H1 (cell line): ENCODE data around the gene TACC2. TPM values are rescaled to one million over a fixed set of nuclear protein-coding genes. Genes with fewer than 3 reads are reported as not detected.

Experiments used
- CTCF ChIA-PET: fragments of 300-600 bp; sonication (Branson Sonifier 250); formaldehyde crosslinking; loops from one replicate; lab custom pipeline; 2021; ENCODE audit not compliant: partially characterized antibody; lab: Charles Lee
- POLR2A ChIA-PET: fragments of 300-600 bp; sonication (Branson Sonifier 250); formaldehyde crosslinking; loops from one replicate; lab custom pipeline; 2021; ENCODE audit warnings: inconsistent platforms; ENCODE audit not compliant: partially characterized antibody; lab: Charles Lee
- DNase-seq, 2 experiments: peaks; one replicate each; pipeline versions ENCODE4 v3.0.0 to v3.0.0-alpha.2; 2010 to 2022; ENCODE audit warnings: low spot score in 2 of 2, low read depth in 1 of 2, mixed read lengths in 1 of 2
- FAIRE-seq: peaks from 2 replicates; lab custom pipeline; 2011; peaks lifted over from hg19 to GRCh38; lab: Jason Lieb, UNC
- H2AFZ ChIP-seq: 2 replicates; pipeline ENCODE4 v1.8.1; 2012; ENCODE audit warnings: low read length, inconsistent platforms
- H2AK5ac ChIP-seq: 2 replicates; pipeline ENCODE4 v1.6.1; 2013; ENCODE audit warnings: low read depth, low read length
- H2BK120ac ChIP-seq: replicated peaks from 2 replicates; pipeline ENCODE3; 2013; ENCODE audit warnings: low read depth, low read length, inconsistent platforms
- H2BK12ac ChIP-seq: 2 replicates; pipeline ENCODE4 v1.6.1; 2013; ENCODE audit warnings: low read depth, low read length
- H2BK15ac ChIP-seq: 2 replicates; pipeline ENCODE4 v1.6.1; 2013; ENCODE audit warnings: low read length
- H2BK20ac ChIP-seq: 2 replicates; pipeline ENCODE4 v1.6.1; 2013; ENCODE audit warnings: low read length
- H2BK5ac ChIP-seq: 2 replicates; pipeline ENCODE4 v1.6.1; 2013; ENCODE audit warnings: low read depth, low read length
- H3K14ac ChIP-seq: 2 replicates; pipeline ENCODE4 v1.6.1; 2013; ENCODE audit warnings: inconsistent platforms; ENCODE audit not compliant: insufficient read length
- H3K18ac ChIP-seq: 2 replicates; pipeline ENCODE4 v1.6.1; 2013; ENCODE audit warnings: low read length; ENCODE audit errors: extremely low read depth
- H3K23ac ChIP-seq: 2 replicates; pipeline ENCODE4 v1.6.1; 2013; ENCODE audit warnings: inconsistent platforms; ENCODE audit not compliant: insufficient read length
- H3K23me2 ChIP-seq: 2 replicates; pipeline ENCODE4 v1.6.1; 2013; ENCODE audit warnings: low read depth, low read length
- H3K27ac ChIP-seq: 2 replicates; pipeline ENCODE4 v1.6.1; 2011; ENCODE audit warnings: low read depth, low read length, inconsistent platforms
- H3K27me3 ChIP-seq, 4 experiments: replicated peaks in 1 of 4; 1 replicate in 1 of 4; 2 replicates in 3 of 4; pipeline versions ENCODE4 v1.6.1 to v1.8.1; 2011 to 2013; ENCODE audit warnings: low read length in 3 of 4, mild to moderate bottlenecking in 3 of 4, inconsistent platforms in 2 of 4, mixed read lengths in 2 of 4, moderate library complexity in 1 of 4; ENCODE audit not compliant: control insufficient read depth in 3 of 4, insufficient read depth in 3 of 4; ENCODE audit errors: extremely low read depth in 1 of 4
- H3K36me3 ChIP-seq, 4 experiments: 2 replicates each; pipeline versions ENCODE4 v1.6.1 to v1.8.1; 2011 to 2013; ENCODE audit warnings: mild to moderate bottlenecking in 4 of 4, low read length in 3 of 4, moderate library complexity in 2 of 4, control low read depth in 1 of 4, inconsistent platforms in 1 of 4; ENCODE audit not compliant: insufficient read depth in 4 of 4, control insufficient read depth in 2 of 4
- H3K4ac ChIP-seq: replicated peaks from 2 replicates; pipeline ENCODE3; 2013; ENCODE audit warnings: low read length, low read depth, mixed read lengths, inconsistent platforms; ENCODE audit not compliant: insufficient read length
- H3K4me1 ChIP-seq, 4 experiments: replicated peaks in 1 of 4; 1 replicate in 1 of 4; 2 replicates in 3 of 4; pipeline versions ENCODE4 v1.6.1 to v1.8.1; 2011 to 2013; ENCODE audit warnings: low read length in 3 of 4, inconsistent platforms in 2 of 4, mixed read lengths in 1 of 4; ENCODE audit not compliant: insufficient read depth in 4 of 4, control insufficient read depth in 3 of 4
- H3K4me2 ChIP-seq, 2 experiments: 2 replicates each; pipeline versions ENCODE4 v1.6.1 to v1.8.1; 2011 to 2013; ENCODE audit warnings: low read depth in 2 of 2, low read length in 2 of 2, control low read depth in 1 of 2, inconsistent platforms in 1 of 2, mild to moderate bottlenecking in 1 of 2; ENCODE audit not compliant: insufficient read depth in 1 of 2
- H3K4me3 ChIP-seq, 4 experiments: fragments of 200-600, 300-600 bp in 1 of 4; sonication (generic), shearing (Covaris generic), sonication (Bioruptor Twin) in 1 of 4; 2 replicates each; pipeline versions ENCODE4 v1.5.1 to v1.8.1; 2011 to 2016; ENCODE audit warnings: low read length in 4 of 4, low read depth in 3 of 4, control low read depth in 2 of 4, inconsistent platforms in 2 of 4, mild to moderate bottlenecking in 2 of 4, mixed read lengths in 1 of 4, moderate library complexity in 1 of 4; ENCODE audit not compliant: insufficient read depth in 2 of 4; ENCODE audit errors: extremely low read depth in 1 of 4
- H3K56ac ChIP-seq: replicated peaks from 2 replicates; pipeline ENCODE3; 2013; ENCODE audit warnings: low read depth, mild to moderate bottlenecking, mixed read lengths, low read length, inconsistent platforms; ENCODE audit not compliant: insufficient read length
- H3K79me1 ChIP-seq: 2 replicates; pipeline ENCODE4 v1.6.1; 2013; ENCODE audit warnings: low read depth, low read length, control low read depth
- H3K79me2 ChIP-seq, 2 experiments: 2 replicates each; pipeline versions ENCODE4 v1.6.1 to v1.8.1; 2012 to 2013; ENCODE audit warnings: low read length in 2 of 2, mild to moderate bottlenecking in 2 of 2, inconsistent platforms in 1 of 2; ENCODE audit not compliant: insufficient read depth in 2 of 2, control insufficient read depth in 1 of 2
- H3K9ac ChIP-seq, 4 experiments: replicated peaks in 1 of 4; 1 replicate in 1 of 4; 2 replicates in 3 of 4; pipeline versions ENCODE4 v1.6.1 to v1.8.1; 2011 to 2013; ENCODE audit warnings: low read depth in 3 of 4, low read length in 3 of 4, control low read depth in 2 of 4, mild to moderate bottlenecking in 2 of 4, moderate library complexity in 2 of 4, inconsistent platforms in 1 of 4; ENCODE audit errors: extremely low read depth in 1 of 4
- H3K9me3 ChIP-seq, 2 experiments: 2 replicates each; pipeline versions ENCODE4 v1.6.1 to v1.8.1; 2012 to 2013; ENCODE audit warnings: mild to moderate bottlenecking in 2 of 2, moderate library complexity in 2 of 2, control low read depth in 1 of 2, inconsistent platforms in 1 of 2, low read depth in 1 of 2, low read length in 1 of 2, mixed read lengths in 1 of 2; ENCODE audit not compliant: insufficient read depth in 2 of 2
- H4K20me1 ChIP-seq, 2 experiments: replicated peaks in 1 of 2; 2 replicates each; pipeline versions ENCODE3 to v1.8.1; 2011 to 2013; ENCODE audit warnings: inconsistent platforms in 2 of 2, low read length in 2 of 2, mild to moderate bottlenecking in 1 of 2; ENCODE audit not compliant: insufficient read depth in 2 of 2, control insufficient read depth in 1 of 2
- H4K5ac ChIP-seq: 2 replicates; pipeline ENCODE4 v1.6.1; 2013; ENCODE audit warnings: low read length, low read depth, mixed read lengths, inconsistent platforms; ENCODE audit not compliant: insufficient read length
- H4K8ac ChIP-seq: 2 replicates; pipeline ENCODE4 v1.8.0; 2013; ENCODE audit warnings: mild to moderate bottlenecking, moderate library complexity, low read length, inconsistent platforms; ENCODE audit not compliant: insufficient read depth; ENCODE audit errors: extremely low read depth
- H4K91ac ChIP-seq: replicated peaks from 2 replicates; pipeline ENCODE3; 2013; ENCODE audit warnings: low read length, mixed read lengths, inconsistent platforms; ENCODE audit not compliant: insufficient read length
- ATF2 ChIP-seq: IDR thresholded peaks from 2 replicates; pipeline ENCODE4 v1.6.1; 2012; ENCODE audit warnings: low read length, inconsistent platforms
- CBX5 ChIP-seq: fragments of 300-800, 300-1000 bp; sonication (generic); IDR thresholded peaks from 2 replicates; pipeline ENCODE4 v1.7.1; 2016; ENCODE audit warnings: antibody characterized with exemption, low read length, low read depth
- CTCF ChIP-seq, 3 experiments: IDR thresholded peaks; 1 replicate in 2 of 3; 2 replicates in 1 of 3; pipeline versions ENCODE4 v1.5.1 to v1.6.1; 2011; ENCODE audit warnings: low read length in 3 of 3, mild to moderate bottlenecking in 3 of 3, inconsistent platforms in 2 of 3, low read depth in 1 of 3, moderate library complexity in 1 of 3; ENCODE audit not compliant: insufficient read depth in 1 of 3; ENCODE audit errors: control extremely low read depth in 1 of 3
- E2F6 ChIP-seq: IDR thresholded peaks from 2 replicates; pipeline ENCODE4 v1.6.1; 2012; ENCODE audit warnings: inconsistent platforms
- HDAC2 ChIP-seq, 2 experiments: fragments of 300-600 bp in 1 of 2; sonication (generic) in 1 of 2; IDR thresholded peaks; 2 replicates each; pipeline ENCODE4 v1.6.1; 2011 to 2012; ENCODE audit warnings: low read depth in 2 of 2, low read length in 2 of 2, mild to moderate bottlenecking in 2 of 2, moderate library complexity in 2 of 2, borderline replicate concordance in 1 of 2, inconsistent platforms in 1 of 2
- PHF8 ChIP-seq: fragments of 200-600 bp; sonication (generic); conservative IDR thresholded peaks from 2 replicates; pipeline ENCODE4 v1.7.1; 2012; ENCODE audit warnings: low read depth, mild to moderate bottlenecking, inconsistent platforms, low read length, moderate library complexity
- POLR2AphosphoS5 ChIP-seq: IDR thresholded peaks from 2 replicates; pipeline ENCODE4 v1.6.1; 2011; ENCODE audit warnings: low read depth, low read length
- SIRT6 ChIP-seq: IDR thresholded peaks from one replicate; pipeline ENCODE4 v1.7.1; 2012; ENCODE audit warnings: low read length, inconsistent platforms
- WGBS, 2 experiments: shearing (Covaris generic) in 1 of 2; methylation state at CpG; one replicate each; pipeline versions ENCODE4 v1.1.6 to v1.1.7; 2013 to 2015; ENCODE audit warnings: low lambda C conversion rate in 2 of 2, mixed read lengths in 2 of 2, inconsistent platforms in 1 of 2, low coverage in 1 of 2, missing lambda C conversion rate in 1 of 2; ENCODE audit not compliant: insufficient replicate concordance in 2 of 2, insufficient coverage in 1 of 2, insufficient read length in 1 of 2; ENCODE audit errors: extremely low coverage in 1 of 2, missing lambda C conversion rate in 1 of 2; 5-methylcytosine and 5-hydroxymethylcytosine counted together
- polyA plus RNA-seq, 7 experiments: library from polyadenylated mRNA; depleted of rRNA in 3 of 7; stranded (reverse) in 5 of 7; unstranded in 2 of 7; fragments of >200 nt in 5 of 7; fragments of 200-250 nt in 2 of 7; gene quantifications; 1 replicate in 5 of 7; 2 replicates in 1 of 7; 4 replicates in 1 of 7; pipeline versions ENCODE4 v1.2.1 to v1.2.3, GENCODE V29; 2011 to 2013; ENCODE audit warnings: missing spikeins in 2 of 7, mixed read lengths in 2 of 7
- total RNA-seq: library from RNA; stranded (reverse); fragmentation: NEBNext Ultra II Directional; extraction: Animal tissue kit (Norgen Biotek cat#: 25700); gene quantifications from 2 replicates; pipeline ENCODE4 v1.2.1, GENCODE V29; 2021

The TACC2 gene
- total and polyA plus RNA-seq, 2 of the 8 experiments (the other 6 are each of a cell fraction or from before 2014, with no cell fraction given) = 21.2 to 46.6 TPM

GRCh38 chr10:122224159-122224558 is 235.2 kb downstream of the TACC2 start:
- H3K4me2 ChIP-seq = no peak overlapping the region
- no peak overlapping the region for H3K18ac ChIP-seq
- no peak overlapping the region for H4K8ac ChIP-seq
- DNase-seq = no peak
- no peaks in the 10 kb centered on the region for H3K9me3 ChIP-seq
- H4K20me1 ChIP-seq = peaks cover 3 to 10% of the 10 kb centered on the region in 2 experiments
- H2BK120ac ChIP-seq = no peak overlapping the region
- H2AK5ac ChIP-seq = no peak overlapping the region
- no peak overlapping the region for H3K23ac ChIP-seq
- no peak overlapping the region for H2BK5ac ChIP-seq
- H3K27ac ChIP-seq = no peak overlapping the region
- no peak overlapping the region for H3K14ac ChIP-seq
- H3K56ac ChIP-seq = no peak overlapping the region
- no peak overlapping the region for H3K4me3 ChIP-seq
- no peak overlapping the region for H2AFZ ChIP-seq
- H3K36me3 ChIP-seq = peaks cover 18 to 76% (median 46%) of the 10 kb centered on the region in 4 experiments; a peak in 7 of 8 replicates
- H3K27me3 ChIP-seq = no peaks in the 10 kb centered on the region
- no peak overlapping the region for H3K9ac ChIP-seq
- FAIRE-seq = no peak
- H2BK12ac ChIP-seq = no peak overlapping the region
- H3K79me2 ChIP-seq = no peaks in the 10 kb centered on the region
- POLR2A ChIA-PET = interaction anchor here (1.5 kb wide), 1 partner anchor 8 kb away, joined by 4 read pairs; no protein-coding TSS in a partner anchor
- no peaks in the 10 kb centered on the region for H3K79me1 ChIP-seq
- no peak overlapping the region for H2BK15ac ChIP-seq
- WGBS, 2 experiments = 88% methylated on average over 9 of the region's 9 CpGs; no CpG with 5 or more reads in 1 of the 2 experiments
- CTCF ChIA-PET = interaction anchor here (0.8 to 3.2 kb wide), 7 partner anchors 10 to 85 kb away, joined by 3 to 11 read pairs (median 5); no protein-coding TSS in a partner anchor
- H3K23me2 ChIP-seq = no peaks in the 10 kb centered on the region
- no peak overlapping the region for H3K4ac ChIP-seq
- H4K5ac ChIP-seq = no peak overlapping the region
- H3K4me1 ChIP-seq = no peaks in the 10 kb centered on the region
- H2BK20ac ChIP-seq = no peak overlapping the region
- no peak overlapping the region for H4K91ac ChIP-seq
- TF ChIP-seq ATF2 (no peak), CTCF (IDR thresholded peaks at IDR 0.05; ENCODE audit: control extremely low read depth in 1 of 3, insufficient read depth in 1 of 3, low read depth in 1 of 3, low read length in 3 of 3) (no peak), E2F6 (no peak), POLR2AphosphoS5 (no peak), CBX5 (no peak), HDAC2 (IDR thresholded peaks at IDR 0.05; ENCODE audit: borderline replicate concordance in 1 of 2, low read depth in 2 of 2, low read length in 2 of 2) (no peak), SIRT6 (no peak), PHF8 (no peak)
